ENCODE data around the gene TBX4.
A peak's percentile ranks its signal among the peaks of the same experiment; 100 is the strongest.
"Not testable (repeated sequence)": the region's sequence is repeated elsewhere in the genome, so short reads cannot be mapped to it uniquely, and the experiment has no call there.

TBX4 gene

DNA sequence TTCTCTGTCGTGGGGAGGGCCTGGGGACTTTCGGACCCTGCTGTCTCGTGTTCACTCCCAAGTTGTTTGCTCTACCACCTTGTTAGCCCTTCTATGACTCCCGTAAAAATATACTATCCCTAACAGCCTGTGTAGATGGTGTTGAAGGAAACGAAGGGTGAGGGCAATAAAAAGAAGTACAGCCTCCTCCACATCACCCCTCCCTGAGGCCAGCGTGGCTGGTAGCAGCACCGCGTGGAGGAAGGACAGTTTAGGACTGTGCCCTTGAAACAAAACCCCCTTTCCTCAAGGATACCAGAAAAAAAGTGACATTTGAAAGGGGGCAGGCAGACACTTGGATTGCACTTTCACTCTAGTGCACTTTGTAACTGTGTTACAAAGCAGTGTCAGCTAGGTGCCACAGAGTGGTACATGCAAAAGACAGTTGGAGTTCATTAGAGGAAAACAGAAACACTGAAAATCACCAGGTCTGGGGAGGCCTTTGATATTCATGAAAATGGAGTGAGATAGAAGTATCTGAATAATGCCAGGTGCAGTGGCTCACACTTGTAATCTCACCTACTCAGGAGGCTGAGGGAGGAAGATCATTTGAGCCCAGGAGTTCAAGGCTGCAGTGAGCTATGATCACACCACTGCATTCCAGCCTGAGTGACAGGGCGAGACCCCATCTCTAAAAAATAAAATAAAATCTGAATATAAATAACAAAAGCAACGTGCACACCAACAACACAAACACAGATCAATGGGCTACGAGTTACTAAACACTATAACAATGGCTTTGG is 53.8 kb downstream of the TBX4 start:
- no peak overlapping the region for H2AFZ ChIP-seq (ENCODE audit: low read depth, low read length)
- no peak overlapping the region for H3K27ac ChIP-seq (ENCODE audit: low read length, poor library complexity, severe bottlenecking)
- H2BK15ac ChIP-seq (ENCODE audit: low read depth, poor library complexity, severe bottlenecking), result no peak overlapping the region
- no peak overlapping the region for H3K23ac ChIP-seq (ENCODE audit: low read length in 2 of 2)
- H3K4me1 ChIP-seq (ENCODE audit: control insufficient read depth, insufficient read depth, low read depth, low read length), result peaks cover 5% of the 10 kb centered on the region
- H2BK12ac ChIP-seq (ENCODE audit: low read length in 2 of 2), result no peak overlapping the region
- peaks cover 3 to 14% of the 10 kb centered on the region in 2 experiments for H3K27me3 ChIP-seq (ENCODE audit: control insufficient read depth in 1 of 2, insufficient read depth in 1 of 2, low read length in 2 of 2)
- DNase-seq, result no peak
- H3K14ac ChIP-seq (ENCODE audit: low read length in 2 of 2), result no peak overlapping the region
- H2AK5ac ChIP-seq (ENCODE audit: low read length, severe bottlenecking), result peak overlapping the region; percentile 19
- no peaks in the 10 kb centered on the region for H3K36me3 ChIP-seq (ENCODE audit: control insufficient read depth in 1 of 2, insufficient read depth in 2 of 2, low read depth in 1 of 2, low read length in 2 of 2)
- no peak overlapping the region for H3K18ac ChIP-seq (ENCODE audit: low read depth in 1 of 2, low read length in 2 of 2)
- no peak overlapping the region for H2BK120ac ChIP-seq (ENCODE audit: low read depth, low read length)
- no peak overlapping the region for H3K4me3 ChIP-seq (ENCODE audit: insufficient read depth in 1 of 2, low read depth in 1 of 2, low read length in 2 of 2)
- no peak overlapping the region for H3K9ac ChIP-seq (ENCODE audit: low read length)
- 55% methylated on average over 6 of the region's 11 CpGs for WGBS
- no peaks in the 10 kb centered on the region for H3K9me3 ChIP-seq (ENCODE audit: control insufficient read depth, low read length)
- H4K8ac ChIP-seq (ENCODE audit: low read length), result no peak overlapping the region
- no peak overlapping the region for H4K91ac ChIP-seq (ENCODE audit: low read length)
- no peak overlapping the region for H3K4ac ChIP-seq (ENCODE audit: low read depth in 1 of 2, low read length in 2 of 2)
- no peak overlapping the region for H2BK5ac ChIP-seq (ENCODE audit: low read depth, low read length, poor library complexity, severe bottlenecking)
- no peaks in the 10 kb centered on the region for H3K79me1 ChIP-seq (replicated peaks; ENCODE audit: low read length, poor library complexity, severe bottlenecking)
- H3K4me2 ChIP-seq (ENCODE audit: low read length, poor library complexity, severe bottlenecking), result no peak overlapping the region

GRCh38 chr17:61507383-61508066 is 55.3 kb downstream of the TBX4 start:
- Histone ChIP-seq H2AFZ (ENCODE audit: low read depth, low read length) (no peak overlapping the region), H3K27me3 (ENCODE audit: control insufficient read depth in 1 of 2, insufficient read depth in 1 of 2, low read length in 2 of 2) (peaks cover 3 to 22% of the 10 kb centered on the region in 2 experiments), H4K91ac (ENCODE audit: low read length) (no peak overlapping the region), H3K18ac (ENCODE audit: low read depth in 1 of 2, low read length in 2 of 2) (no peak overlapping the region), H2BK15ac (ENCODE audit: low read depth, poor library complexity, severe bottlenecking) (no peak overlapping the region), H4K8ac (ENCODE audit: low read length) (no peak overlapping the region), H3K36me3 (ENCODE audit: control insufficient read depth in 1 of 2, insufficient read depth in 2 of 2, low read depth in 1 of 2, low read length in 2 of 2) (no peaks in the 10 kb centered on the region), H3K4me1 (ENCODE audit: control insufficient read depth, insufficient read depth, low read depth, low read length) (peaks cover 5% of the 10 kb centered on the region), H2AK5ac (ENCODE audit: low read length, severe bottlenecking) (no peak overlapping the region), H3K14ac (ENCODE audit: low read length in 2 of 2) (no peak overlapping the region), H3K4me2 (ENCODE audit: low read length, poor library complexity, severe bottlenecking) (no peak overlapping the region), H3K9ac (ENCODE audit: low read length) (no peak overlapping the region), H3K23ac (ENCODE audit: low read length in 2 of 2) (no peak overlapping the region), H2BK5ac (ENCODE audit: low read depth, low read length, poor library complexity, severe bottlenecking) (no peak overlapping the region), H2BK12ac (ENCODE audit: low read length in 2 of 2) (no peak overlapping the region), H2BK120ac (ENCODE audit: low read depth, low read length) (no peak overlapping the region), H3K79me1 (replicated peaks; ENCODE audit: low read length, poor library complexity, severe bottlenecking) (no peaks in the 10 kb centered on the region), H3K27ac (ENCODE audit: low read length, poor library complexity, severe bottlenecking) (no peak overlapping the region), H3K4ac (ENCODE audit: low read depth in 1 of 2, low read length in 2 of 2) (no peak overlapping the region), H3K4me3 (ENCODE audit: insufficient read depth in 1 of 2, low read depth in 1 of 2, low read length in 2 of 2) (no peak overlapping the region), H3K9me3 (ENCODE audit: control insufficient read depth, low read length) (no peaks in the 10 kb centered on the region)
- DNase-seq, result no peak
- WGBS, result 75% methylated on average over 6 of the region's 9 CpGs

DNA sequence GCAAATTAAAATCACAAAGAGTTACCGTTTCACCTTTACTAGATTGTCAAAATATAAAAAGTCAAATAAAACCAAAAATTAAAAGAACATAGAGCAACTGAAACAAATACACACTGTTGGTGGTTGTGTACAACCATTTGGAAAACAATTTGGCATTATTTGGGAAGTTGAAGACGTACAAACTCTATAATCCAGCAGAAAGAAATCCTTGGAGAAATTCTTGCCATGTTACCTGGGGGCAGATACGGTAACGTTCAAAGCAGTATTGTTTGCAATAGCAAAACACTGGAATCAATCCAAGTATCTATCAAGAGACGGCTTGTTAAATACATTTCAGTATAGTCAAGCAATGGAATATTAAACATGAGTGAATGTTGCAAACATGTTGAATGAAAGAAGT is 56.7 kb downstream of the TBX4 start:
- Histone ChIP-seq H3K4me2 (ENCODE audit: low read length, poor library complexity, severe bottlenecking) (no peak overlapping the region), H3K9me3 (ENCODE audit: control insufficient read depth, low read length) (no peaks in the 10 kb centered on the region), H3K4me3 (ENCODE audit: insufficient read depth in 1 of 2, low read depth in 1 of 2, low read length in 2 of 2) (no peak overlapping the region), H3K4ac (ENCODE audit: low read depth in 1 of 2, low read length in 2 of 2) (no peak overlapping the region), H3K4me1 (ENCODE audit: control insufficient read depth, insufficient read depth, low read depth, low read length) (peaks cover 5% of the 10 kb centered on the region), H3K27me3 (ENCODE audit: control insufficient read depth in 1 of 2, insufficient read depth in 1 of 2, low read length in 2 of 2) (peaks cover 3 to 22% of the 10 kb centered on the region in 2 experiments), H3K79me1 (replicated peaks; ENCODE audit: low read length, poor library complexity, severe bottlenecking) (no peaks in the 10 kb centered on the region), H2AK5ac (ENCODE audit: low read length, severe bottlenecking) (no peak overlapping the region), H3K36me3 (ENCODE audit: control insufficient read depth in 1 of 2, insufficient read depth in 2 of 2, low read depth in 1 of 2, low read length in 2 of 2) (no peaks in the 10 kb centered on the region), H3K9ac (ENCODE audit: low read length) (no peak overlapping the region), H2BK5ac (ENCODE audit: low read depth, low read length, poor library complexity, severe bottlenecking) (no peak overlapping the region), H4K91ac (ENCODE audit: low read length) (no peak overlapping the region), H3K27ac (ENCODE audit: low read length, poor library complexity, severe bottlenecking) (no peak overlapping the region), H3K14ac (ENCODE audit: low read length in 2 of 2) (no peak overlapping the region), H4K8ac (ENCODE audit: low read length) (no peak overlapping the region), H3K23ac (ENCODE audit: low read length in 2 of 2) (no peak overlapping the region), H2BK120ac (ENCODE audit: low read depth, low read length) (no peak overlapping the region), H2BK12ac (ENCODE audit: low read length in 2 of 2) (no peak overlapping the region), H2AFZ (ENCODE audit: low read depth, low read length) (no peak overlapping the region), H2BK15ac (ENCODE audit: low read depth, poor library complexity, severe bottlenecking) (no peak overlapping the region), H3K18ac (ENCODE audit: low read depth in 1 of 2, low read length in 2 of 2) (no peak overlapping the region)
- DNase-seq, result no peak
- WGBS, result 92% methylated on average over 4 of the region's 5 CpGs

DNA sequence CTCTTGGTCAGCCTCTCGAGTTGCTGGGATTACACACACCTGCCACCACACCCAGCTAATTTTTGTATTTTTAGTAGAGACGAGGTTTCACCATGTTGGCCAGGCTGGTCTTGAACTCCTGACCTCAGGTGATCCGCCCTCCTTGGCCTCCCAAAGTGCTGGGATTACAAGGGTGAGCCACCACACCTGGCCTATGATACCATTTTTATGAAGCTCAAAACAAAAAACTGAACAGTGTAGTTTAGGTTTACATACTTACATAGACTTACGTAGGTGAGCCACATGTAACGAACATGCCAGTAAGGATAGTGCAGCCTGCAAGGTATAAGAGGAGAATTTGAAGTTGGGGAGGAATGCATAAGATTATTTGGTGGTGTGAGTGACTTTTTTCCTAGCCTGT is 57.2 kb downstream of the TBX4 start:
- not testable (repeated sequence) for H3K18ac ChIP-seq (ENCODE audit: low read depth in 1 of 2, low read length in 2 of 2); H3K4me2 ChIP-seq (ENCODE audit: low read length, poor library complexity, severe bottlenecking); H3K27ac ChIP-seq (ENCODE audit: low read length, poor library complexity, severe bottlenecking); H3K23ac ChIP-seq (ENCODE audit: low read length in 2 of 2); H3K4me1 ChIP-seq (ENCODE audit: control insufficient read depth, insufficient read depth, low read depth, low read length); H3K14ac ChIP-seq (ENCODE audit: low read length in 2 of 2); H4K8ac ChIP-seq (ENCODE audit: low read length); H2BK120ac ChIP-seq (ENCODE audit: low read depth, low read length); H4K91ac ChIP-seq (ENCODE audit: low read length); H3K4me3 ChIP-seq (ENCODE audit: insufficient read depth in 1 of 2, low read depth in 1 of 2, low read length in 2 of 2); H2AK5ac ChIP-seq (ENCODE audit: low read length, severe bottlenecking); H3K4ac ChIP-seq (ENCODE audit: low read depth in 1 of 2, low read length in 2 of 2); DNase-seq; H2AFZ ChIP-seq (ENCODE audit: low read depth, low read length); H3K9ac ChIP-seq (ENCODE audit: low read length); H3K36me3 ChIP-seq (ENCODE audit: control insufficient read depth in 1 of 2, insufficient read depth in 2 of 2, low read depth in 1 of 2, low read length in 2 of 2); H3K9me3 ChIP-seq (ENCODE audit: control insufficient read depth, low read length); H3K79me1 ChIP-seq (replicated peaks; ENCODE audit: low read length, poor library complexity, severe bottlenecking); H2BK5ac ChIP-seq (ENCODE audit: low read depth, low read length, poor library complexity, severe bottlenecking); H2BK12ac ChIP-seq (ENCODE audit: low read length in 2 of 2); H2BK15ac ChIP-seq (ENCODE audit: low read depth, poor library complexity, severe bottlenecking)
- H3K27me3 ChIP-seq (ENCODE audit: control insufficient read depth in 1 of 2, insufficient read depth in 1 of 2, low read length in 2 of 2), result peaks cover 3 to 22% of the 10 kb centered on the region in 2 experiments
- WGBS, result 85% methylated on average over 5 of the region's 5 CpGs
